ENCODE results near the gene TM7SF2.

- TF ChIP-seq POLR2A (IDR thresholded peaks at IDR 0.05; ENCODE audit: extremely low read depth, insufficient read length) (no peak), CTCF (IDR thresholded peaks at IDR 0.05; ENCODE audit: low read depth, low read length) (no peak)
Observed at GRCh38 chr11:65119670-65119995, 8.0 kb downstream of the TM7SF2 start.
